ENCODE results near the gene BABAM2. TPM values are rescaled to one million over a fixed set of nuclear protein-coding genes. Genes with fewer than 3 reads are reported as not detected.
A peak's percentile ranks its signal among the peaks of the same experiment; 100 is the strongest.
"Not testable (repeated sequence)": the region's sequence is repeated elsewhere in the genome, so short reads cannot be mapped to it uniquely, and the experiment has no call there.

BABAM2 gene
- total RNA-seq, result 10 to 100 TPM; 46.8 to 59.7 TPM
- long read RNA-seq, transcript BABAM2-204 (12 exons, 1,657 nt), result major isoform, 44 of 78 reads
- long read RNA-seq, transcript BABAM2-202 (13 exons, 1,852 nt), result minor isoform, 7 of 78 reads
- long read RNA-seq, transcript BABAM2-203 (13 exons, 1,686 nt), result minor isoform, 6 of 78 reads
- long read RNA-seq, partial matches to known transcripts, result 4 of 78 reads
- long read RNA-seq, other reads (novel, unspliced or antisense), result 12 of 78 reads

DNA sequence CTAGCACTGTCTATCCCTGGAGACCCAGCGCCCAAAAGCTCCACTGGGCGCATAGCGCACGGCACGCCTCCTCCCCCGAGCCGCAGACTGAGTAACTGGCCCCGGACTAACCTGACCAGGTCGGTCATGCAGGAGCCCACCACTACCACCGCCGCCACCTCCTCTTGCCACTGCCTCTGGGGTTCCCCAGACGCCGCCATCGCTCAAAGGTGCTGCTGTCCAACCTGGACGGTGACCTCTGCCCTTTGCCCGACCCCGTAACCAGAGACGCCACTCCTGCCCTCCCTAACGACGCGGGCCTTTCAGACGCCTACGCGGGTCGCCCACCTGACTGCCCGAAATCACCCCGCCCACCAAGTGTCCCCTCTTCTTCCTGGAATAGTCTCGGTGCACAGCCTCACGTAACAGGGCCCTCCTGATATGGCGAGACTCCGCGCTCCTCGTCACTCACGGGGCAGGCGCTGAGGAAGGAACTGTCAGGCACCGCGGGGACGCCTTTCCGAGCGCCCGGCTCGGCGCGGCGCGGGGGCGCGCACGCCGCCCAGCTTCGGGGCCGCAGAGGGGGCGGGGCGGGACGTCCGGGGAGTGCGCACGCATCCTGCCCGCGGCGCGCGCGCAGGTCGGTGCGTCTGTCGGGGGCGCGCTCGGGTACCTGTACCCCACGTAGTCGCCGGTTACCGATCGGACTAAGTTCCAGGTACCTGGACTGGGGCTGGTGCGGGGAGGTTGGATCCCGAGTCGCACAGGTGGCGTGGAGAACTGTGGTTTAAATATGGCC is at the start of gene BABAM2, which contains the start of gene RBKS:
BABAM2 (plus strand) TSS at position 584 of the 778 bp plus-strand sequence. CDS start 3,828 bp downstream, outside the sequence.
RBKS (minus strand) TSS at position 242 of the 778 bp plus-strand sequence; CDS start at position 200, 42 bp downstream.
- ATAC-seq (peak; percentile 98), DNase-seq (peak; percentile 89)
- intact Hi-C loops (cut with DNase I), result loop anchor here in 1 of 2 donors (5.0 to 10.0 kb wide), 2 partner anchors 136 to 502 kb away; partner anchors contain the start of gene FOSL2

DNA sequence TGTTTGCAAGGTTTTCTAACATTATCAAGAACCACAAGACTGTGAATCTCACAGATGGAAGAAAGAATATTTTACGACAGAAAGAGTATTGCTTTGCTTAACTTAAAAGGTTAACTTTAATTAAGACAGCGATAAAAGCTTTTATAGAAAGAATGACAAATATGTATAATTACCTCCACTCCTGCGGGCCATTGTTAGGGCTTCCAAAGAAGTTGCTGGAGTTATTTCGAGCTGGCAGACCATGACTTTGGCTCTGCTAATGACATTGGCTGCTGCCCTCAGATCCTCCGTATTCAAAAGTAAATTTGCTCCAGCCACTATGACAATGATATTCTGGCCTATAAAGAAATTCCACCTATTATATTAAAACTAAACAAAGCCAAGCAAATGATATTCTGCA is 47.6 kb upstream of the BABAM2 start:
- DNase-seq, result no peak
- intact Hi-C loops (cut with DNase I), result no loop called here
- ATAC-seq, result no peak

DNA sequence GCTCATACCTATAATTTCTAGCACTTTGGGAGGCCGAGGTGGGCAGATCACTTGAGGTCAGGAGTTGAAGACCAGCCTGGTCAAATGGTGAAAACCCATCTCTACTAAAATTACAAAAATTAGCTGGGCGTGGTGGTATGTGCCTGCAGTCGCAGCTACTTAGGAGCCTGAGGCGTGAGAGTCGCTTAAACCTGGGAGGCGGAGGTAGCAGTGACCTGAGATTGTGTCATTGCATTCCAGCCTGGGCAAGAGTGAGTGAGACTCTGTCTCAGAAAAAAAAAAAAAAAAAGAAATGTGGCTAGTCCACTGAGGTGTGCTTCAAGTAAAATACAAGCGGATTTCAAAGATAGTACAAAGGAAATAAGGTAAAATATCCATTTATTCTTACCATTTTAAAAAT is 46.5 kb upstream of the BABAM2 start:
- no peak for ATAC-seq
- intact Hi-C loops (cut with DNase I), result no loop called here
- DNase-seq, result no peak

DNA sequence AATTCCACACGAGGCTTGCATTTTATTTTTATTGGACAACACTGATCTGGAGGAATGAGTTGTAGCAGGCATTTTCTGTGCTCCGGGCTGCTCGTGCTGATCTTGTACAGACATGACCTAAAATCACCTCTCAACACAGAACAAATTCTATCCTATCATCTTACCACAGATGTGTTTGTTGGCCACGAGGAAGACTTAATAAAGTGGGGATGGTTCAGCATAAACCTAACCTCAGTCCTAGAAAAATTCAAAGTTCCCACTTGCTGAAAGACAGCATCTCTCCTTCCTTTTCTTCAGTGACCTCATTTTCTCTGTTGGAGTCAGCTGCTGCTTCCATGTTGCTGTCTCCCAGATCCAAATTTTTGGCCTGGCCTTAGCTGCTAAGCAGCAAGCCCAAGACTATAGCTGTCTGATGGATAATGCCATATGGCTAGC is 45.7 kb upstream of the BABAM2 start:
- peak in 1 of 2 donors; percentile 64 for ATAC-seq
- intact Hi-C loops (cut with DNase I), result no loop called here
- no peak for DNase-seq

DNA sequence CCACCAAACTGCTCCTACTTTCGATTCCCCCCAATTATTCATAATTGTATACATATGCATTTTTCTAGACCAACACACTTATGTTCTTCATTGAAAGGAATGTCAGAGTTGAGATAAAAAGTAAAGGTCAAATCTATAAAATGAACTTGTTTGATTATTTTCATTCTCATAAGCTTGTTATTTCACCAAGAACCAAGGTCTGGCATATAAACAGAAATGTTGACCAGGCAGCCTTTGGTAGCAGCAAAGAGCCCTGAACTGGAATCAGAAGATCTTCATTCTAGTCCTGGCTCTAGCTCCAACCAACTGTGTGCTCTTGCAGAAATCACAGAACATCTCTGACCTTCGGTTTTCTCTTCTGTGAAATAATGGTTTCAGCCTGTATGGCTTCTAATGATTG is 43.2 kb upstream of the BABAM2 start:
- DNase-seq, result no peak
- intact Hi-C loops (cut with DNase I), result no loop called here
- ATAC-seq, result no peak

DNA sequence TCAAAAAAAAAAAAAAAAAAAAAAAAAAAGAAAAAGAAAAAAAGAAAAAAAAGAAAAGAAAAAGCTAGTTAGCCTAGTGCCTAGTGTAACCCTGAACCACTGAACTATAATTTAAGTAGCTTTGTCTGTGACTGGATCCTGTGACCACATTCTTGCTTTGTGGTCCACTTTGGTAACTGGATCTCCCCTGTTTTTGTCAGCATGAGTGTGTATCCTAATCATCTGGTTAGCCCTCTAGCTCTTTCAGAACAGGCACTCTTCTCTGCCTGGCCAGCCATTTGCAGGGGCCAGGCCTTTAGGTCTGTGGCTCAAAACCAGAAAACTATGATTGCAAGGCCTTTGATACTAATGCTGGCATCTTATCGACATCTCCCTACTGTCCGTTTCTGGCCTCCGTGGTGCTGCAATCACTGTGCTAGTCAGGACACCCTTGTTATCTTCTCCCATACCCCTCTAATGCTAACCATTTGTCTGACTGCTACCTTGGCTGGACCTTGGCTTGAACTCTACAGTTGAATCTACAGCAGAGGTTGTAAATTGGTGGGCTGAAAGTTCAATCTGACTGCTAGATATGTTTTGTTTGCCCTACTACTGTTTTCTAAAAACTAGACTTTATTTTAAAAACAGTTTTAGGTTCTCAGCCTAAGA is 40.8 kb upstream of the BABAM2 start:
- intact Hi-C loops (cut with DNase I), result no loop called here
- DNase-seq (no peak), ATAC-seq (no peak)

DNA sequence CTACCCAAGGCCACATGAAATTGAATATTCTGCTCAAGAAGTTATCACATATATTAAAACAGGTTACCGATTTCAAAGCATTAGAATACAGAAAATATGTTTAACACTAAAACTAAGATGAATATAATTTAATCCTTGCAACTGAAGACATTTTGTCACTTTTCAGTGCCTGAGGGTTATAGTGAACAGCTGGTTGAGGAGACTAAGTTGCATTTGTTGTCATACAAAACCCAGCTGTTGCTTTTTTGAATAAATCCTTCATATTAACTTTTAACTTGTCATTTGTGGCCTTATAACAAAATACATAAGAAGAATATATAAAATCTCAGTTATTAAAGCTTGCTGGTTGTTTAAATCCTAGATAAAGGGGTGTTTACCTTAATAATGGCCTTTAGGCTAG is 37.8 kb upstream of the BABAM2 start:
- ATAC-seq (no peak), DNase-seq (no peak)
- intact Hi-C loops (cut with DNase I), result no loop called here

DNA sequence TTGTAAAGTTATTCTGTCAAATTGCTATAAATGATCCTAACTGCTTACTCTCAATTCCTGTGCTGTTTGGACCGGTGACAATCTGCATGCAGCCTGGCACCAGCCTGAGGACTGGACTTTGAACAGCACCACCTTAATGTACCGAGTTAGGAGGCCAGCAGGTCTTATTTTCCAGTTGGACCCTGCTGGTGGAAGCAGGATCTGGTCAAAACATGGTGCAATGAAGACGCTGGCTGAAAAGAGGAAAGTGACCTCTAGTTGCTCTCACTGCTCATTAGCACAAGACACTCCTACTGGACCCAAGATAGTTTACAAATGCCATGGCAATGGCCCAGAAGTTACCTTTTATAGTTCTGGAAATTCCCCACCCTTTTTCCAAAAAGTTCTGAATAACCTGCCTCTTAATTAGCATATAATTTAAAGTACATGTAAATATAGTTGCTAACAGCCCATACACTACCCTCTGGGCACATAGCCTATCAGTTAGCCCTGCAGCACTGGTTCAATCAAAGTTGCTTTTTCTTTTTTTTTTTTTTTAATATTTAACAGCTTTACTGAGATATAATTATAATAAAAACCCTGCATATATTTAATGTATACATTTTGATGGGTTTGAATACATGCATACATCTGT is 36.2 kb upstream of the BABAM2 start:
- ATAC-seq, result peak in 1 of 2 donors; percentile 25
- intact Hi-C loops (cut with DNase I), result no loop called here
- no peak for DNase-seq

DNA sequence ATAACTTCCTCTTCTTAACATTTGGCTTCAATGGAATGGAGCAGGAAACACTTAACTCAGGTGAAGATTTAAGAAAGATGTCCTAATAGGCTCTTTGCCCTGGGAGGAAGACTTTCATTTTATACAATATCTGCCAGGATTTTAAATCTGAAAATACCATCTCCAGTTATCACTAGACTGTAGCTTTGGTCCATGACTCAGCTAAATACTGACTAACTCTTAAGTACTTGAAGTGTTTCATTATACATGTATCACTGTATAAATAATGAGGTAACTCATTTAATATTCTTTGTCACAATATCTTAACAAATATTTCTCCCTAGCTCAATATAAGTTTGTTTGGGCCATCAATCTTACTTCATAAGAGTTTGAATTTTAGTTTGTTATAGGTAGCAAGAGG is 35.1 kb upstream of the BABAM2 start:
- ATAC-seq, result peak in 1 of 2 donors; percentile 87
- intact Hi-C loops (cut with DNase I), result no loop called here

DNA sequence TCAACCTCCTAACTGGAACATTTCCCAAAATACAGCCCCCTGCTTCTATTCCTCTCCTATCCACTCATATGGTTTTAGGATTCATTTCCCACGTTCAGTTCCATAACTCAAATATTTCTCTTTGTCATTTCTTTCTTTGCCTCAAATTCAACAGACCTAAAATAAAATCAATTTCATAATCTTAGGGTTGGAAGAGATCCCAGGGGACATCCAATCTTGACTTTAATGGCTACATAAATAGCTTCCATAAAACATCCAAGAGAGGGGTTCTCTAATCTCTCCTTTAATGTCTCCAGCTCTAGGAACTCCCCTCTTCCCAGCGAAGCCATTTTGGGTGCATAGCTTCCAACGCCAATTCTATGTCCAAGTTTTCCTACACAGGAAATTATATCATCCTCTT is 34.1 kb upstream of the BABAM2 start:
- no peak for ATAC-seq
- intact Hi-C loops (cut with DNase I), result no loop called here
- no peak for DNase-seq

More for the DNA sequence above, 35.1 kb upstream of the BABAM2 start:
- no peak for DNase-seq

DNA sequence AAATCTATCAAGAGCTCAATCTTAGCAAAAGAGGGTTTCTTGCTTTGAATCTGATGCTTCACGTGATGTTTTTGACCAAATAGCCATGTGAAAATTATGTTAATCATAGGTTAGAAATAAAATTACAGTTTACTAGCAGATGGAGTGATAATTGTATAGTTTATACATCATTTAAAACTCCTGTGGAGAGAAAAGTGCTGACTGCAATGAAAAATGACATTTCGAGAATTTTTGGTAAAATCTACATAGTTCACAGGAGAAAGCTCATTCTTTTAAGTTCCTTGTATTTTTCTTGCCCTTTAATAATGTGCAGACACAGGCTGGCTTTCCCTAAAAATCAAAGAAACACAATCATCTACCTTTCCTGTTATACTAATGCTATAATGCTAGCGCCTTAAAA is 33.6 kb upstream of the BABAM2 start:
- no peak for DNase-seq
- intact Hi-C loops (cut with DNase I), result no loop called here
- no peak for ATAC-seq

DNA sequence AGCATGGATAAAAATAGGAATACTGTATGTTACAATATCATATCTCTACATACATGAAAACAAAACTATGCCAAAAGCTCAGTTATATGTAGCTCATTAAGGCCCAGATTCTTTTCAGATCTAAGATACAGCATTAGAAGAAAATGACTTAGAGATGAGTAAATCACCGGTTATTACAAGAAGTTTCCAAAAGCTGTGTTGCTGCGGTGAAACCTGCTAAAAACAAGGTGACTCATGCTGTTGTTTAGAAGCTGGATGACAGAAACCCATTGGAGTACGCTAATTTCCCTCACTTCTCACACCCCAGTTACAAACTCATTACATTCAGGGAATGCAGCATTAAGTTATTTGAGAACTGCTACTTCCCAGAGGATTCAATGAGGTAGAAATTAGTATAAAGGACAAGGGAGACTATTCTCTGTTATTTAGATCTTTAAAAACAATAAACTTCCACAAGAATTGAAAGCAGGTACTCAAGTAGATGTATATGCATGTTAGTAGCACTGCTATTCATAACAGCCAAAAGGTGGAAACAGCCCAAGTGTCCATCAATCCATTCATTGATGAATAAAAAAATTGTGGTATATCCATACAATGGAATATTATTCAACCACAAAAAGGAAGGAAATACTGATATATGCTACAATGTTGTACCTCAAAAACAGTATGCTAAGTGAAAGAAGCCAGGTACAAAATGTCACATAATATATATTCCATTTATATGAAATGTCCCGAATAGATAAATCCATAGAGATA is 32.9 kb upstream of the BABAM2 start:
- intact Hi-C loops (cut with DNase I), result no loop called here
- DNase-seq, result no peak
- no peak for ATAC-seq

DNA sequence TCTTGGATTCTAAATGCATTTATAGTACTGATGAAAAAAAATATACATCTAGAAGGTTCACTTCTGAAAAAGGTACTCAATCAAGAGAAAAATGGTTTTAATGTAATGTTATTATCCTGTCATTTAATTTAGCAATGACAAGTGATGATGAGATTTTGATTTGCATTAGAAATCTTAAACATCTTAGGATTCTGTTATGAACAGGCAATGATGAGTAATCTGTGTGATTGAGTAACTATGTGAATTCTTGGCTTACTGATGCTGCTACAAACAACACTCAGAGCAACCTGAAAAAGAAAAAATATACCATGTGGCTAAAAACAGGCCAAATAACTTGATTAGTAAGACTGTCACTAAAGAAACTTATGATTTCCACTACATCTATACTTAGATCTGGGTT is 30.4 kb upstream of the BABAM2 start:
- ATAC-seq (peak in 1 of 2 donors; percentile 76), DNase-seq (no peak)
- intact Hi-C loops (cut with DNase I), result no loop called here

DNA sequence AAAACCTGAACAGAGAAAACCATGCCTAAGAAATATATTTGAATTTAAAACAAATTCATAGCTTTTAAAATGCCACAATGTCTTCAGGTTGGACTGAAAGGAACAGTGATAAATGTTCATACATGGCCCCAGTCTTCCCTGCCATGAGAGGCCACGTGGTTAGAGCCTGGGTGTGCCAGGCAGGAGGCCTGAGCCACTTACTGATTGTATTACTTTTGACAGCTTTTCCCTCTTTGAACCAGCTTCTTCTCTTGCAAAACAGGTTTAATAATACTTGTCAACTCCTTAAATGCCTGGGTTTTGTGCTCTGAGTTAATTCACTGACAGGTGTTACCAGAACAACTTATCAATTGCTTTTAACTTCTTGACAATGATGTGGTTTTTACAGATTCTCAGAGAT is 27.4 kb upstream of the BABAM2 start:
- intact Hi-C loops (cut with DNase I), result no loop called here
- no peak for DNase-seq
- ATAC-seq, result no peak

DNA sequence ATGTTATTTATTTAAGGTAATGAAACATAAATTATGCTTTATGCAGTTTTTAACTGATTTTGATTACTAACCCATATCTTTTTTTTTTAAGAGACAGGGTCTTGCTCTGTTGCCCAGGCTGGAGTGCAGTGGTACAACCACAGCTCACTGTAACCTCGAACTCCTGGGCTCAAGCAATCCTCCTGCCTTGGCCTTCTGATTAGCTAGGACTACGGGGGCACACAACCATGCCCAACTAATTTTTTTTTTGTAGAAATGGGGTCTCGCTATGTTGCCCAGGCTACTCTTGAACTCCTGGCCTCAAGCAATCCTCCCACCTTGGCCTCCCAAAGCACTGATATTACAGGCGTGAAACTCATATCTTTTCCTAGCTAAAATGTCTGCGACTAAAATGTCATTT is 26.6 kb upstream of the BABAM2 start:
- ATAC-seq; DNase-seq; intact Hi-C loops (cut with DNase I): not testable (repeated sequence)

DNA sequence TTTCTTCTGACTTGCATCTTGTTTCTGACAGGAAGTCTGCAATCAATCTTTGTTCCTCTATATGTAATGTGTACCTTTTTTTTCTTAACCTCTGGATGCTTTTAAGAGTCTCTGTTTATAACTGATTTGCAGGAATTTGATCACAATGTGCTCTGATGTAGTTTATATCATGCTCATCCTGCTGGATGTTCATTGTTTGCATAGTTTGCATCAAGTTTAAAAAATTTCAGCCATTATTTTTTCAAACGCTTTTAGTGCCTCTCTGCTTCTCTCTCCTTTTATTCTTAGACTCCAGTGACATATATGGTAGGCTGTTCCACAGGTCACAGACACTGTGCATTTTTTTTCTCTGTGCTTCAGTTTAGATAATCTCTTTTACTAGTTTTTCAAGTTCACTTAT is 24.3 kb upstream of the BABAM2 start:
- intact Hi-C loops (cut with DNase I), result no loop called here
- ATAC-seq, result no peak
- no peak for DNase-seq

DNA sequence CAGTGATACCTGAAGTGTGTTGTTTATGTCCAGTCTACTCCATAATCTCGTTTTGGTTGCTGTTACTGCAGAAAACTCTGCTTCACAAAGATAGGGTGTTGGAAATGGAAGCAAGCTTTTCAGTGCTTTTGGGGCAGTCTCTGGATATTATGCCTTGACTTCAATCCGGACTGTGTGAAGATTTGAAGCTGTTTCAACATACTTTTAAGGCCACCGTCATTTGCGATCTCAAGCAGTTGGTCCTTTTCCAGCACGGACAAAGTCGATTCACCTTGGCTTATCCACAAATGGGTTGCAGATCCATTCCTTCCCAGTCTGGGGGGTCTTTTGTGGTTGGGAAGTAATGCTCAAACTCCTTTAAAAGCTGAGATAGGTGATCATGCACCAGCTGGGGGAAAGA is 20.8 kb upstream of the BABAM2 start:
- intact Hi-C loops (cut with DNase I), result no loop called here
- ATAC-seq, result no peak
- DNase-seq, result no peak

DNA sequence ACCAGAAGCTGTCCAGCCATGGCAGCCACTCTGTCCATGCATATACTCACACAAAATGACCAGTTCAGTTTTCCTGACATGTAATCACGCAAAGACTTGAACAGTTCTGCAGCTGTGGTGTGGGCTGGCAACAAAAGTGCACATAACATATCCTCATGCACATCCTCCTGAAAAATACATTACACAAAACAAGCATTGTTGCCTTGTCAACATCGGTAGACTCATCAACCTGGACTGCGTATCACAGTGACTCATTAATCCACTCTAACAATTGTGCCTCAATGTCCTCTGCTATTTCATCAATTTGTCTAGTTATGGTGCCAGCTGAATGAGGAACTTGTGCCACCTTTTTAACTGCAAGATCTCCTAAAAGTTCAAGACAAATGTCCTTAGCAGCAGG is 19.8 kb upstream of the BABAM2 start:
- DNase-seq (no peak), ATAC-seq (no peak)
- intact Hi-C loops (cut with DNase I), result no loop called here

DNA sequence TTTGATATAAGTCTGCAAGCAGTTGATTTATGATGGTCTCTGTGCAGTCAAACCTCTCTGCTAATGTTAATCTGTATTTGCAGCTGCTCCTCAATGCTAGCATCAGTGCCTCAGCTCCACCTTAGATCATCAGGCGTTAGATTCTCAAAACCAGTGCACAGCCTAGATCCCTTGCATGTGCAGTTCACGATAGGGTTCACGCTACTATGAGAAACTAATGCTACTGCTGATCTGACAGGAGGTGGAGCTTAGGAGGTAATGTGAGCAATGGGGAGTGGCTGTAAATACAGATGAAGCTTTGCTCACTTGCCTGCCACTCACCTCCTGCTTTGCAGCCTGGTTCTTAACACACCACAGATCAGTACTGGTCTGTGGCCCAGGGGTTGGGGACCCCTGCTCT is 18.7 kb upstream of the BABAM2 start:
- intact Hi-C loops (cut with DNase I), result no loop called here
- ATAC-seq (no peak), DNase-seq (no peak)
